Stomach (tissue), 9 donors: ENCODE results near the gene TBX21. TPM values are rescaled to one million over a fixed set of nuclear protein-coding genes. Genes with fewer than 3 reads are reported as not detected.
"Not testable (repeated sequence)": the region's sequence is repeated elsewhere in the genome, so short reads cannot be mapped to it uniquely, and the experiment has no call there.

ENCODE experiments used
- DNase-seq, 2 donors: peaks; one replicate each; pipeline versions ENCODE4 v3.0.0 to v3.0.0-alpha.2; 2013 to 2019
- H3K27ac ChIP-seq, 5 donors: fragments of 200-600 bp in 4 of 5; sonication (generic) in 4 of 5; one replicate each; pipeline ENCODE4 v1.5.1; 2013 to 2019; ENCODE audit warnings: mild to moderate bottlenecking in 1 of 5, moderate library complexity in 1 of 5
- H3K27me3 ChIP-seq, 3 donors: fragments of 200-600 bp; sonication (generic); one replicate each; pipeline ENCODE4 v1.5.1; 2017 to 2019; ENCODE audit warnings: mixed run types in 1 of 3
- H3K36me3 ChIP-seq, 4 donors: fragments of 200-600 bp; sonication (generic); 1 replicate in 3 of 4; 2 replicates in 1 of 4; pipeline ENCODE4 v1.5.1; 2016 to 2019
- H3K4me1 ChIP-seq, 4 donors: fragments of 200-600 bp; sonication (generic); one replicate each; pipeline ENCODE4 v1.5.1; 2016 to 2019
- H3K4me3 ChIP-seq, 4 donors: fragments of 200-600 bp; sonication (generic) in 3 of 4; one replicate each; pipeline ENCODE4 v1.5.1; 2016 to 2019; ENCODE audit warnings: mild to moderate bottlenecking in 1 of 4
- H3K9me3 ChIP-seq, 4 donors: fragments of 200-600 bp; sonication (generic); one replicate each; pipeline ENCODE4 v1.5.1; 2016 to 2019
- CTCF ChIP-seq, 7 experiments: fragments of 450-650 bp in 4 of 7; fragments of 200-600 bp in 3 of 7; sonication (generic) in 3 of 7; IDR thresholded peaks; one replicate each; pipeline ENCODE4 v1.5.1; 2016 to 2019; ENCODE audit warnings: antibody characterized with exemption in 7 of 7, control low read depth in 2 of 7, mild to moderate bottlenecking in 1 of 7
- EP300 ChIP-seq: sonication (generic); formaldehyde crosslinking; IDR thresholded peaks from one replicate; pipeline ENCODE4 v1.6.1; 2017; ENCODE audit warnings: antibody characterized with exemption
- POLR2A ChIP-seq, 4 donors: fragments of 450-650 bp; IDR thresholded peaks; one replicate each; pipeline ENCODE4 v1.6.1; 2016; ENCODE audit warnings: antibody characterized with exemption in 4 of 4, control low read depth in 2 of 4, mild to moderate bottlenecking in 1 of 4, moderate library complexity in 1 of 4
- POLR2AphosphoS5 ChIP-seq, 3 donors: sonication (generic); formaldehyde crosslinking; IDR thresholded peaks; one replicate each; pipeline ENCODE4 v1.6.1; 2016; ENCODE audit warnings: antibody characterized with exemption in 3 of 3
- WGBS, 5 donors: extraction: QIAGEN DNeasy Blood & Tissue Kit in 3 of 5; methylation state at CpG; one replicate each; pipeline versions ENCODE4 v1.1.5 to v1.1.7; 2013 to 2018; 5-methylcytosine and 5-hydroxymethylcytosine counted together
- intact Hi-C: fragments of 100-400 bp; cut with DNase I; formaldehyde crosslinking; loops from one replicate; pipeline ENCODE4 v1.15.1; 2023; ENCODE audit warnings: low total_unique reads
- polyA plus RNA-seq, 3 donors: library from polyadenylated mRNA; stranded (reverse); fragments of 200-250 nt; gene quantifications; one replicate each; pipeline ENCODE4 v1.2.3, GENCODE V29; 2013
- total RNA-seq, 5 donors: library from RNA; depleted of rRNA; stranded (reverse); fragments of >200 nt; gene quantifications; one replicate each; pipeline versions ENCODE4 v1.1.0 to v1.2.3, GENCODE V29; 2014 to 2016
- donor health status: healthy with polysubstance abuse.
- donor health status: Bipolar disorder and iron deficiency.
- donor health status: healthy.

Gene TBX21
- total and polyA plus RNA-seq, 8 donors, result 0.10 to 0.92 (median 0.31) TPM; not detected in 3

- no peak for DNase-seq
- Histone ChIP-seq H3K27ac (no peak overlapping the region), H3K4me3 (no peak overlapping the region), H3K36me3 (no peaks in the 10 kb centered on the region), H3K9me3 (peaks cover 0 to 26% (median 22%) of the 10 kb centered on the region in 4 donors), H3K4me1 (no peaks in the 10 kb centered on the region), H3K27me3 (peaks cover 0 to 7% (median 0%) of the 10 kb centered on the region in 3 donors)
- TF ChIP-seq POLR2A (IDR thresholded peaks at IDR 0.05) (no peak), CTCF (IDR thresholded peaks at IDR 0.05) (no peak), POLR2AphosphoS5 (IDR thresholded peaks at IDR 0.05) (no peak), EP300 (no peak)
- intact Hi-C loops, result no loop called here
- 75 to 83% (median 77%) methylated on average over 3 of the region's 3 CpGs for WGBS, 5 donors
Observed at GRCh38 chr17:47763913-47764582, 31.0 kb downstream of the TBX21 start.

- peaks cover 0 to 61% (median 34%) of the 10 kb centered on the region in 3 donors for H3K27me3 ChIP-seq
- intact Hi-C loops, result not testable (repeated sequence)
- WGBS, 5 donors, result 90 to 92% (median 91%) methylated on average over 9 of the region's 9 CpGs
Observed at GRCh38 chr17:47773649-47774048, 40.6 kb downstream of the TBX21 start.

GRCh38 chr17:47774331-47774730 is 41.3 kb downstream of the TBX21 start:
- 64 to 73% (median 66%) methylated on average over 4 of the region's 4 CpGs for WGBS, 5 donors
- Histone ChIP-seq H3K9me3 (peaks cover 0 to 16% (median 10%) of the 10 kb centered on the region in 4 donors), H3K27ac (no peak overlapping the region), H3K36me3 (no peaks in the 10 kb centered on the region), H3K4me3 (no peak overlapping the region), H3K27me3 (peaks cover 0 to 68% (median 34%) of the 10 kb centered on the region in 3 donors), H3K4me1 (peaks cover 0 to 4% (median 0%) of the 10 kb centered on the region in 4 donors)
- TF ChIP-seq CTCF (IDR thresholded peaks at IDR 0.05) (no peak), POLR2AphosphoS5 (IDR thresholded peaks at IDR 0.05) (no peak)
- intact Hi-C loops, result no loop called here
- no peak for DNase-seq

More at GRCh38 chr17:47773649-47774048, 40.6 kb downstream of the TBX21 start:
- peaks cover 0 to 16% (median 10%) of the 10 kb centered on the region in 4 donors for H3K9me3 ChIP-seq
- not testable (repeated sequence) for DNase-seq, H3K4me3 ChIP-seq, H3K4me1 ChIP-seq, H3K36me3 ChIP-seq, H3K27ac ChIP-seq

DNA sequence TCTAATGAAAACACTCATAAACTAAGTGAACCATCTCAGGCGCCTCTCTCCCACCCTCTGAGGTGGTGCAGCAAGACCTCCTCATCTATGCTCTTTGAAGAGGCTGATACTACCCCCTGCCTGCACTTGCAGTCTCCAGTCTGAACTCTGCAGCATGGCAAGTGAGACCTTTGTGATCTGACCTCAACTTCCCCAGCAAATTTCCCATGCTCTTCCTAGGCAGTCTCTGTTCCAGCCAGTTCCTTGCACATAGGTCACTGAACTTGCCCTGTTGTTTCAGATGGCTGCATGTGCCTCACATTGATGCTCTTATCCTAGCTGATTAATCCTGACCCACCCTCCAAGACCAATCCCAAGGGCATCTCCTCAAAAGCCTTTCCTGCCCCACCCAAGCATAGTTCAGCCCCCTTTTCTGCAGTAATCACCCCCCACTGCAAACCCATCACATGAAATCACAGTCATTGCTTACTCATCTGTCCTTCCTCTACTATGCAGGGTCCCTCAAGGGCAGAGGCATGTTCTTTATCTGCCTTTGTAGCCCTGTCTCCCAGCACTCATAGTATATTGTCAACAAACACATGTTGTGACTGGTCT is 42.0 kb downstream of the TBX21 start:
- Histone ChIP-seq H3K4me1 (peaks cover 0 to 4% (median 0%) of the 10 kb centered on the region in 4 donors), H3K36me3 (no peaks in the 10 kb centered on the region), H3K27me3 (peaks cover 0 to 73% (median 34%) of the 10 kb centered on the region in 3 donors), H3K4me3 (no peak overlapping the region), H3K9me3 (peaks cover 0 to 16% (median 10%) of the 10 kb centered on the region in 4 donors), H3K27ac (no peak overlapping the region)
- WGBS, 5 donors, result 63 to 72% (median 67%) methylated on average over 1 of the region's 1 CpG
- intact Hi-C loops, result no loop called here
- DNase-seq, result no peak
- no peak for TF ChIP-seq POLR2AphosphoS5 (IDR thresholded peaks at IDR 0.05)
- TF ChIP-seq EP300, result no peak
- TF ChIP-seq POLR2A (IDR thresholded peaks at IDR 0.05), result no peak
- TF ChIP-seq CTCF (IDR thresholded peaks at IDR 0.05), result no peak
